Measurements from ENCODE around the gene OR2A14.
A peak's percentile ranks its signal among the peaks of the same experiment; 100 is the strongest.
"Not testable (repeated sequence)": the region's sequence is repeated elsewhere in the genome, so short reads cannot be mapped to it uniquely, and the experiment has no call there.

OR2A14 gene

GRCh38 chr7:144164784-144165183 is 41.8 kb downstream of the OR2A14 start:
- DNase-seq, result no peak

DNA sequence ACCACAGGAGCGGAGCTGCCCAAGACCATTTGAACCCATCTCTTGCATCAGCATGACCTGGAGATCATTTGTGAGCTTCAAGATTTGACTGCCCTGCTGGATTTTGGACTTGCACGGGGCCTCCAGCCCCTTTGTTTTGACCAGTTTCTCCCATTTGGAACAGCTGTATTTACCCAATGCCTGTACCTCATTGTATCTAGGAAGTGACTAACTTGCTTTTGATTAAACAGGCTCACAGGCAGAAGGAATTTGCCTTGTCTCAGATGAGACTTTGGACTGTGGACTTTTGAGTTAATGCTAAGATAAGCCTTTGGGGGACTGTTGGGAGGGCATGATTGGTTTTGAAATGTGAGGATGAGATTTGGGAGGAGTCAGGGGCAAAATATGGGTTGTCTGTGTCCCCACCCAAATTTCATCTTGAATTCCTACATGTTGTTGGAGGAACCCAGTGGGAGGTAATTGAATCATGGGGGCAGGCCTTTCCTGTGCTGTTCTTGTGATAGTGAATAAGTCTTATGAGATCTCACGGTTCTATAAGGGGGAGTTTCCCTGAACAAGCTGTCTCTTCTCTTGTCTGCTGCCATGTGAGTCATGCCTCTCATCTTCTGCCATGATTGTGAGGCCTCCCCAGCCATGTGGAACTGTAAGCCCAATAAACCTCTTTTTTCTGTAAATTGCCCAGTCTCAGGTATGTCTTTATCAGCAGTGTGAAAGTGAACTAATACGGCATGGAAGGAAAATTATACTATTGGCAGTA is 48.8 kb downstream of the OR2A14 start:
- not testable (repeated sequence) for DNase-seq

- DNase-seq, result no peak
Observed at GRCh38 chr7:144174613-144175012, 51.6 kb downstream of the OR2A14 start.

GRCh38 chr7:144178380-144179164 is 55.6 kb downstream of the OR2A14 start:
- peak in 1 of 2 experiments; percentile 4 for DNase-seq

DNA sequence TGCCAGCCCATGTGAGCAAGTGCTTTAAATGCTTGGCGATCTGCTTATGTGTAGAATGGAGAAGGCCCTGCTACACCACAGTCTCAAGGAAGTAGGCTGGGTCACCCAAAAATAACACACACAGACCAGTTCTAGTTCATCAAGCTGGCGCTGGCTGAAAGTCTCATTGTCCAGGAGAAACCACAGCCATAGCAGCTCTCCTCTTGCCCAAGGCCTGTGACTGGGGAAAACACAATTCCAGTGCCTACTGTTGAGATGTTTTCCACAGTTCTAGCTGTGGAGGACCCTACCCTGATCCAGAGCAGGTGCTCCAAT is 56.1 kb downstream of the OR2A14 start:
- not testable (repeated sequence) for DNase-seq
